GM18508 (cell line): ENCODE measurements around the gene GAA.

Experiments
- ATAC-seq: cut with Tn5 transposase; IDR thresholded peaks from one replicate; pipeline ENCODE4 v1.9.1; 2021; ENCODE audit warnings: moderate number of reproducible peaks; ENCODE audit not compliant: insufficient read depth, unreplicated experiment

GAA gene

DNA sequence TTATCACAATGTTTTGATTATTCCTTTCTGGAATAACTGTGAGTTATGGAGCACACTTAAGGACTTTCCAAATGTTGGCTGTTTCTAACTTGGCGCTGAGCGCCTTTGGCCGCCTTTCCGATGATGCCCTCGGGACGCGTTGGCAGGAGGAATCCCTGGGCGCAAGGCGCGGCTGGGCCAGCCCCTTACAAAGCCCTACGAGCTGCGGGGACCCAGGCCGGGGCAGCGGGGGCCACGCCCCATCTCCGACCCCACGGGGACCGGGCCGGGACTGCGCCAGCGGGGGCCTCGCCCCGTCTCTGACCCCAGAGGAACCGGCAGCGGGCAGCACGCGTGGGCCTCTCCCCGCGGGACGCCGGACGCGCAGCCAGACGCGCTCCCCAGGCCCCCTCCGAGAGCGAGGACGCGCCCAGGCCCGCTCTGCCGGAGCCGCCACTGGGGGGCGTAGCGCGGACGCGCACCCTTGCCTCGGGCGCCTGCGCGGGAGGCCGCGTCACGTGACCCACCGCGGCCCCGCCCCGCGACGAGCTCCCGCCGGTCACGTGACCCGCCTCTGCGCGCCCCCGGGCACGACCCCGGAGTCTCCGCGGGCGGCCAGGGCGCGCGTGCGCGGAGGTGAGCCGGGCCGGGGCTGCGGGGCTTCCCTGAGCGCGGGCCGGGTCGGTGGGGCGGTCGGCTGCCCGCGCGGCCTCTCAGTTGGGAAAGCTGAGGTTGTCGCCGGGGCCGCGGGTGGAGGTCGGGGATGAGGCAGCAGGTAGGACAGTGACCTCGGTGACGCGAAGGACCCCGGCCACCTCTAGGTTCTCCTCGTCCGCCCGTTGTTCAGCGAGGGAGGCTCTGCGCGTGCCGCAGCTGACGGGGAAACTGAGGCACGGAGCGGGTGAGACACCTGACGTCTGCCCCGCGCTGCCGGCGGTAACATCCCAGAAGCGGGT, at the start of gene GAA:
TSS of gene GAA (plus strand) at position 571 of the 935 bp plus-strand sequence. CDS start 3,006 bp downstream, outside the sequence.
- ATAC-seq = no peak

- ATAC-seq = no peak
Observed at GRCh38 chr17:80051681-80052080, 49.7 kb upstream of the GAA start.

DNA sequence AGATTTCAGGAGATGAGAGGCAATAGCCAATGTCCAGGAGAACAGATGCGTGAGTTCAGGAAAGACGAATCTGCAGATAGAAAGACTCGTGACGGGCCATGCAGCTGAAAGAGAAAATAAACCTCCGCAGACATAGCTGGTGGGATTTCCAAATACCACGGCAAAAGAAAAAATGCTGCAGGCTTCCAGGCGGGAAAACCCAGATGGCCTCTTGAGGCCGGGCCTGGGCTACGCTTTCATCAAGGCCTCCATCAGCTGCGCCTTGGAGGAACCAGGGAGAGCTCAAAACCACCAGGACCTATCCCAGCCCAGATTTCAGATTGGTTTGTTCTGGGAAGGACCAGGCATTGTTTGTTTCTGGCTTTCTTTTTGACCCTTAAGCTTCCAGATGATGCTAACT, 48.3 kb upstream of the GAA start:
- no peak for ATAC-seq

- no peak for ATAC-seq
Observed at GRCh38 chr17:80055597-80055996, 45.8 kb upstream of the GAA start.

DNA sequence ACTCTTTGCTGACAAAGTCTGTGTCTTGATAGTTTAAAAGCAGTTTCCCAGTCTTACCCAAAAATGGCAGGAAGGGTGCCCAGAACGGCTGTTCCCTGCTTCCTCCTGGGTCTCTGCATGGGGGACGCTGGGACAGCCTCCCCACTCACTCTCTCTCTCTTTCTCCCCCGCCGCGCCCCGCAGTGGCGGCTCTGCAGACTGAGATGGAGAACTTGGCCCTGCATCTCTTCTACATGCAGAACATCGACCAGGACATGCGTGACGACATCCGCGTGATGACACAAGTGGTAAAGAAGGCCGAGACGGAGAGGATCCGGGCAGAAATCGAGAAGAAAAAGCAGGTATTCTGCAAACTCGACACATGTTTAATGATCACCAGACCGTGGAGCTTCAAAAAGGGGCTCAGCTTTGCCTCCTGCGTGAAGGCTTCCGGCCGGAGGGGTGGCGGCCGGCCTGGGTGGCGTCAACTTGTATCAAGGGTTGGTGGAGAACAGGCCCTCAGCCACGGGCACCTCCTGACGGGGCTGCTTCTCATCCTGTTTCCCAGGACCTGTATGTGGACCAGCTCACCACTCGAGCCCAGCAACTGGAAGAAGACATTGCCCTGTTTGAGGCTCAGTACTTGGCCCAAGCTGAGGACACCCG, 42.9 kb upstream of the GAA start:
- ATAC-seq = no peak

GRCh38 chr17:80060644-80061043, 40.7 kb upstream of the GAA start:
- no peak for ATAC-seq

DNA sequence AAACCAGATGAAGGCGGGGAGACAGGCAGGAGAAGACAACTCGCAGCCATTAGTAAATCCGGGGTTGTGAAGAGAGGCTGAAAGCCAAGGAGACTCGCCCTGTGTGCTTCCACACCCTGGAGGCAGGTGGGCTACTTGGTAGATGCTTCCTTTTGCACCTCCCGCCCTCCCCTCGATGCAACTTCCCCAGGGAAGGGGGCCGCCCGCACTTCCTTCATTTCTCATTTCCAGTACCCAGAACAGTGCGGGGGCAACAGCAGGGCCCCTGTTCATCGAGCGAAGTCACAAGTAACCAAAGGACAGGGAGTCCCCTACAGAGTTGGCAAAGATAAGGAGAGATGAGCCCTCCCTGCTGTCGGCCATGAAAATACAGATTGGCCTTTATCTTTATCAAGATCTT, 40.0 kb upstream of the GAA start:
- no peak for ATAC-seq

DNA sequence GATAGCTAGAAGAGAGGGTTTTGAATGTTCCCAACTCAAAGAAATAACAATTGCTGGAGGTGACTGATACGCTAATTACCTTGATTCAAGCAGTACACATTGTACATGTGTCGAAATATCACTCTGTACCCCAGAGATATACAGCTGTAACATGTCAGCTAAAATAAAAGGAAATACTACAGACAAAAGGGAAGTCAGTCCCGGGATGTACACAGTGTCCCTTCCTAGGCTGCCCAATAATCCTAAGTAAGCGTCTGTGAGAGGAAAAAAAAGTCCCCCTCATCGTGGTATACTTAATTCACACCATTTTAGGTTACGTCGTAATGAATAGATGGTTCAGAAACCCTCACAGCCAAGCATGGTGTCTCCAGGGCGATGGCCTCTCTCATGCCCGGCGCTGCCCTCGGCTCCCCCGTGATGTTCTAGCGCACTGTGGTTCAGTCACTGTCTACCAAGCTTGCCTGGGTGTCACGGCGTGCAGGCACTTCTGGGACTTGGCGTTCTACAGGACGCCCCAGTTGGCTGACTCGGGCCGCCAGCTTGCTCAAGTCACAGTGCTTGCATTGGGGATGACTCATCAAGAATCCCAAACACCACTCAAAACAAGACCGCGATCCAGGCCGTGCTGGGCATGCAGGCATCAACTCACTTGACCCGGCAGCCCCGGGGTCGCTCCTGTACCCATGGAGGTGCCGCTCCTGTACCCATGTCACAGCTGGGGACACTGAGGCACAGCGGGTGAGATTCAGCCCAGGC, 37.4 kb upstream of the GAA start:
- ATAC-seq = no peak

- no peak for ATAC-seq
Observed at GRCh38 chr17:80064696-80065095, 36.7 kb upstream of the GAA start.

- ATAC-seq = no peak
Observed at GRCh38 chr17:80065478-80066170, 35.8 kb upstream of the GAA start.

DNA sequence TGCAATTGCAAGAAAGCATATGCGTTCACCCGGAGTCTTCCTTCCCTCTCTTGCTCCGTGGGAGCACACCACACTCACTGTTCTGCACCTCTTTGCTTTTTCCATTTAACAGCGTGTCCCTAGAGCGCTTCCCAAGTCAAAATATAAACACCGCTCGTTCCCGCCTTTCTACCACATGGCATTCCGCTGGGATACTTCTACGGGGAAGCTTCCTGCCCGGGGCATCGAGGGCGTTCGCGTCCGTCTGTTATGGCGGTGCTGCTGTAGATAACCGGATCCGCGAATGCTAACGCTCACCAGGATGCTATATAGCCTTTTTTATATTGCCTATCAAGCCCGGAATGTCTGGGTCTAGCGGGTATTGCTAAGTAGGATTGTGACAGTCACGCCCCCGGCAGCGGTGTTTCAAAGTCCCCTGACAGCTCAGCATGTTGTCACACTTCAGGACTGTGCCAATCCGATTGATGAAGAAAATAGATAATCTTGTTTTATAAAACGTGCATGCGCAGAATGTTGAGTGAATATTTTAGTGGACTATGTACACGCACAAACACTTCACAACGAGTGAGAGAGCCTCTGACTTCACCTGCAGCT, 33.9 kb upstream of the GAA start:
- no peak for ATAC-seq

DNA sequence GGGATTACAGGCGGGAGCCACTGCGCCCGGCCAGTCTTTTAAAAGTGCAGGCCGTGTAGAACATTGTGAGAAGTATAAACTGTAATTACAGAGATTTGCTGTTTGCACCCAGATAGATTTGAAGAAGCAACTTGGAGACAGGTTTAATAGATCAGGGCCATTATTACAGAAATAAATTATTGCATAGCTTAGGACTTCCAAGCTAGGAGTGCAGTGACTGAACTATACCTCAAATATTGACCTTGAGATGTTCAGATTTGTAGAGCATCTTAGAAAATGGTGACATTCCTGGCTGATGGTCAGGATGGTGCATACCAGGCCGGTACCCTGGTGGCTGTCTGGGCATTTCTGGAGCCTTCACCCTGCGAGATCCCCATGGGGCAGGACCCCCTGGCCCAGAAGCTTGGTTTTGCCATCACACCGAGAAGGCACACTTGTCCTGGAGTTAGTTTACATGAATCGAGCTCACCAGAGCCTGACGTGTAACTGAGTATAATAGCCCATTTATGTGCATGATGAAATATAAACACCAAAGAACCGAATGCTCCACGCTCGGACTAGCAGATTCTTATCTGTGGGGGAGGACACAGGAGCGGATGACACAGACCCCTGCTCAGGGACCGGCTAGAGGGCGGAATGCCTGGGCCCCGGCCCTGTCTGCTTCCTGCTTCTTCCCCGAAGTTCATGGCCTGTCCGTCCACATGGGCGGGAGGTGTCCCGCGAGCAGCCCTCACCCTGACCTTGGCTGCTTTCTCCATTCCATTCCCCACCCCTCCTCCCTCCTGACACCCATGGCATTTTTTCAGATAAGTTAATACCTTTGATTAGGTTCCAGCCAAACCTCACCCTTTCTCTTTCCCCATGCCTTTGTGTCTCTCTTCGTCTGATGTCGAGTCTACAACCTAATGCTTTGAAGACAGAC, 32.8 kb upstream of the GAA start:
- ATAC-seq = no peak

DNA sequence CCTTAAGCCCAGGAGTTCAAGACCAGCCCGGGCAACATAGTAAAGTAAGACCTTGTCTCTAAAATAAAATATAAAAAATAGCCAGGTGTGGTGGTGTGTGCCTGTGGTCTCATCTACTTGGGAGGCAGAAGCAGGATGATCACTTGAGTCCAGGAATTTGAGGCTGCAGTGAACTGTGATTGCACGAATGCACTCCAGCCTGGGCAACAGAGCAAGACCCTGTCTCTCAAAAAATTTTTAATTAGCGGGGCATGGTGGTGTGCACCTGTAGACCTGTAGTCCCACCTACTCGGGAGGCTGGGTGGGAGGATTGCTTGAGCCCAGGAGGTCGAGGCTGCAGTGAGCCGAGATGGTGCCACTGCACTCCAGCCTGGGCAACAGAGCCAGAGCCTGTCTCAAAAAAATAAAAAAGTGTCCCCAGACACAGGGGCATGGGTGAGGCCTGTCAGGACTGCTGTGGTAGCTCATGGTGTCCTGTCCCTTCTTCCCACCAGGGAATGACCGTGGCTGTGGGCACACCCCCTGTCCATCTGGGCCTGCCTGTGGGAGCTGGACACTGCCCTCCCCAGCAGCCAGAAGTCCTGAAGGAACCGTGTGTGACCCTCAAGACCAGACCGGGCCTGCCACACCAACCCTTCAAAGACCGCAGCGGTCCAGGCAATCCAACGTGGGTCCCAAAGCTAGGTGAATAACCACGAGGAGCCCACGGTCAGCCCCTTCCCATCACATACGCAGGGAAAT, 30.8 kb upstream of the GAA start:
- no peak for ATAC-seq

DNA sequence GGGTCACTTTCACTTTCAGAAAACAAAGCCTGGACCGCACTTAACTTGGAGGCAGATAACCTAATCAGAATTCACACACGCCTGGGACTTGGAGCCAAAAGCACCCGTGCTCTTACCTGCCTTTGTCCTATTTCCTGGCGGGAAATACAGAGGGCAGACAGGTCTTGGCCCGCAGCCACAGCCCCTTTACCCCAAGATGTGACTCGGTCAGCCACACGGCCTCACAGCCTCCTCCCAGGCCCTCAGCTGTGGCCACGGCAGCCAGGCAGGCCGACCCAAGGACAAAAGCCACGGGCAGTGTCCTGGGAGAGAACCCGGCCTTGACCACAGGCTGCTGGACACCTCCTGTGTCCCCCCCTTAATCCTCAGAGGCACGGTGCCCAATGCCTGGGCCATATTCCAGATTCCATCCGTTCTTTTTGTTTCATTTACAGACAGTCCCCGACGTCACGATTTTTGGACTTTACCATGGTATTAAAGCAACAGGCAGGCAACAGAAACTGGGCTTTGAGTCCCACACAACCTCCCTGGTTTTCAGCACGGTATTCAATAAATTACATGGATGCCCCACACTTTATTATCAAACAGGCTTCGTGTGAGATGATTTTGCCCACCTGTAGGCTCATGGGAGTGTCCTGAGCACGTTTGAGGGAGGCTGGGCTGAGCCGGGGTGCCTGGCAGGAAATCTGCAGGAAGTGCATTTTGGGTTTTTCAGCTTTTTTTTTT, 30.1 kb upstream of the GAA start:
- ATAC-seq = no peak

- no peak for ATAC-seq
Observed at GRCh38 chr17:80072410-80072809, 29.0 kb upstream of the GAA start.

DNA sequence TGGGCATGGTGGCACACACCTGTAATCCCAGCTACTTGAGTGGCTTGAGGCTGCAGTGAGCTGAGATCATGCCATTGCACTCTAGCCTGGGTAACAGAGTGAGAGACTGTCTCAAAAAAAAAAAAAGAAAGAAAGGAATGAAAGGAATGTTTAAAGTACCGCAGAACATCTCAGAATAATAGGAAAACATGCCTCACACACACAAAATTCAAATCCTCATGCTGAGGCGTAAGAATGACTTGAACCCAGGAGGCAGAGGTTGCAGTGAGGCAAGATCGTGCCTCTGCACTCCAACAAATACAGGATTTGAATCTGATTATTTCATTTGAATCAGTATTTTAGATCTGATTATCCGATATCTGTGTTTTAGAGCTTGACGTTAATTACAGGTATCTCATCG, 21.3 kb upstream of the GAA start:
- ATAC-seq = no peak

GRCh38 chr17:80081596-80081995, 19.8 kb upstream of the GAA start:
- ATAC-seq = no peak
